H1 (cell line): ENCODE results near the gene CHRNA5. TPM values are rescaled to one million over a fixed set of nuclear protein-coding genes. Genes with fewer than 3 reads are reported as not detected.

ENCODE experiments used
- ATF3 ChIP-seq: IDR thresholded peaks from 2 replicates; pipeline ENCODE4 v1.6.1; 2011; ENCODE audit warnings: low read depth, mild to moderate bottlenecking, low read length; ENCODE audit not compliant: insufficient read depth
- NANOG ChIP-seq: IDR thresholded peaks from 2 replicates; pipeline ENCODE4 v1.6.1; 2011; ENCODE audit warnings: low read length, low read depth, mild to moderate bottlenecking, inconsistent platforms; ENCODE audit not compliant: insufficient read depth, poor library complexity, severe bottlenecking
- RXRA ChIP-seq: IDR thresholded peaks from 2 replicates; pipeline ENCODE4 v1.6.1; 2011; ENCODE audit warnings: low read depth, mild to moderate bottlenecking, low read length, moderate library complexity; ENCODE audit not compliant: insufficient read depth
- polyA plus RNA-seq, 7 experiments: library from polyadenylated mRNA; depleted of rRNA in 3 of 7; stranded (reverse) in 5 of 7; unstranded in 2 of 7; fragments of >200 nt in 5 of 7; fragments of 200-250 nt in 2 of 7; gene quantifications; 1 replicate in 5 of 7; 2 replicates in 1 of 7; 4 replicates in 1 of 7; pipeline versions ENCODE4 v1.2.1 to v1.2.3, GENCODE V29; 2011 to 2013; ENCODE audit warnings: missing spikeins in 2 of 7, mixed read lengths in 2 of 7
- total RNA-seq: library from RNA; stranded (reverse); fragmentation: NEBNext Ultra II Directional; extraction: Animal tissue kit (Norgen Biotek cat#: 25700); gene quantifications from 2 replicates; pipeline ENCODE4 v1.2.1, GENCODE V29; 2021

Gene CHRNA5
- total and polyA plus RNA-seq, 2 of the 8 experiments (the other 6 are each of a cell fraction or from before 2014, with no cell fraction given) = 13.5 to 31.4 TPM

- TF ChIP-seq ATF3 = no peak
- TF ChIP-seq RXRA = no peak
- TF ChIP-seq NANOG = no peak
Measured at GRCh38 chr15:78550194-78550593, 15.1 kb upstream of the CHRNA5 start (continued).
